GM12891 (cell line): ENCODE data around the gene MCAM.

ENCODE experiments used
- POLR2A ChIP-seq: IDR thresholded peaks from 2 replicates; pipeline ENCODE4 v1.6.1; 2011; ENCODE audit warnings: low read depth, low read length, control low read depth
- POLR2AphosphoS5 ChIP-seq: IDR thresholded peaks from 2 replicates; pipeline ENCODE4 v1.6.1; 2011; ENCODE audit warnings: low read depth, low read length, control low read depth
- POU2F2 ChIP-seq: IDR thresholded peaks from 2 replicates; pipeline ENCODE4 v1.6.1; 2011; ENCODE audit warnings: low read depth, mild to moderate bottlenecking, control low read depth, low read length, moderate library complexity
- TAF1 ChIP-seq: IDR thresholded peaks from 2 replicates; pipeline ENCODE4 v1.6.1; 2011; ENCODE audit warnings: low read depth, low read length, control low read depth

DNA sequence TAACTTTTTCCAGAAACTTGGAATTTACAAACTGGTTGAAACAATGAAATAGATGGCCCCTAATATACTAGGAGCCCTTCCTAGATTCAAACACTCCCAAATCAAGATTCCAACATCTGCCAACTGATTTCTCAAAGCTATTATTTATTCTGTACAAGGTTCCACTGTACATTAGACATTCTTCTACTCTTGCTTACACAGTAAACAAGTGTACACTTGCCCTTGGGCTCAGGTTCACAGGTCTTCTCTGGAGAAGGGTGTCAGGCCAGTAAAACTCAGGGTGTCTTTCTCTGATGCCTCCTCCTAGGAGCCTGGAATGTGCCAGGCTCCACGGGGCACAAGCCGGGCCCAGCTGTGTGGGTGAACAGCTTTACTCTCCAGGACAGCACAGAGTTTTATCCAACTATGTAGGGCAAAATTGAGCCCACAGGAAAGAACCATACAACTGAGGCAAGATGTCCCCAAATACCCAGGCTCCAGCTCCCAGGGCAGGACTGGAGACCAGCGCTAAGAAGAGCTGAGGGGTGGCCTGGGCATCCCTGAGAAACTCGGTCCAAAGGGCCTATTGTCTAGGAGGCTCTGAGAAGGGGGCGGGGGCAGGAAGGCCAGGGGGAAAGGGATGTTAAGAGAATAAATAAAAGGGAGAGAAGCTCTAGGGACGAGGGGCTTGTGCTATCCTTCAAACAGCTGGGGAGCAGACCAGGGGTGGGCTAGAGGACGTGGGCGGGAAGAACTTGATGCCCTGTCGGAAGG is 38.3 kb upstream of the MCAM start:
- no peak for TF ChIP-seq POLR2A
- no peak for TF ChIP-seq TAF1
- TF ChIP-seq POLR2AphosphoS5: no peak
- no peak for TF ChIP-seq POU2F2
